Liver (tissue), 9 donors: ENCODE measurements around the gene CLDN5. TPM values are rescaled to one million over a fixed set of nuclear protein-coding genes. Genes with fewer than 3 reads are reported as not detected.

ENCODE experiments used
- DNase-seq: peaks from one replicate; pipeline ENCODE4 v3.0.0-alpha.2; 2017; ENCODE audit warnings: low spot score
- H3K27ac ChIP-seq, 2 donors: one replicate each; pipeline ENCODE4 v1.7.0; 2013; ENCODE audit warnings: inconsistent platforms in 2 of 2, low read length in 2 of 2, control low read depth in 1 of 2, low read depth in 1 of 2, mild to moderate bottlenecking in 1 of 2
- H3K27me3 ChIP-seq, 4 donors: one replicate each; pipeline versions ENCODE4 v1.6.1 to v1.7.0; 2013; ENCODE audit warnings: low read length in 3 of 4, inconsistent platforms in 1 of 4, mild to moderate bottlenecking in 1 of 4, moderate library complexity in 1 of 4; ENCODE audit not compliant: control insufficient read depth in 4 of 4, insufficient read depth in 4 of 4
- H3K36me3 ChIP-seq, 4 donors: one replicate each; pipeline versions ENCODE4 v1.6.1 to v1.7.0; 2013; ENCODE audit warnings: low read length in 3 of 4, mild to moderate bottlenecking in 3 of 4, low read depth in 1 of 4, moderate library complexity in 1 of 4; ENCODE audit not compliant: control insufficient read depth in 4 of 4, insufficient read depth in 3 of 4
- H3K4me1 ChIP-seq, 4 donors: one replicate each; pipeline versions ENCODE4 v1.6.1 to v1.7.0; 2013; ENCODE audit warnings: low read length in 3 of 4, mild to moderate bottlenecking in 3 of 4, moderate library complexity in 1 of 4; ENCODE audit not compliant: control insufficient read depth in 4 of 4, insufficient read depth in 4 of 4
- H3K4me3 ChIP-seq, 3 donors: one replicate each; pipeline versions ENCODE4 v1.6.1 to v1.7.0; 2013; ENCODE audit warnings: low read length in 3 of 3, control low read depth in 1 of 3, low read depth in 1 of 3, mild to moderate bottlenecking in 1 of 3
- H3K9ac ChIP-seq, 2 donors: one replicate each; pipeline ENCODE4 v1.7.0; 2013; ENCODE audit warnings: low read length in 2 of 2, mild to moderate bottlenecking in 2 of 2, moderate library complexity in 2 of 2, control low read depth in 1 of 2, low read depth in 1 of 2
- H3K9me3 ChIP-seq, 4 donors: one replicate each; pipeline versions ENCODE4 v1.6.1 to v1.7.0; 2013; ENCODE audit warnings: low read length in 3 of 4; ENCODE audit not compliant: control insufficient read depth in 4 of 4
- EGR1 ChIP-seq, 2 donors: IDR thresholded peaks; 2 replicates each; pipeline ENCODE4 v1.6.1; 2016 to 2018; ENCODE audit warnings: antibody characterized with exemption in 2 of 2, low read depth in 2 of 2
- FOXA1 ChIP-seq: IDR thresholded peaks from 2 replicates; pipeline ENCODE4 v1.6.1; 2016; ENCODE audit warnings: antibody characterized with exemption
- FOXA2 ChIP-seq: IDR thresholded peaks from 2 replicates; pipeline ENCODE4 v1.6.1; 2016; ENCODE audit warnings: antibody characterized with exemption
- GABPA ChIP-seq, 2 donors: IDR thresholded peaks in 1 of 2; conservative IDR thresholded peaks in 1 of 2; 2 replicates each; pipeline ENCODE4 v1.6.1; 2016; ENCODE audit warnings: antibody characterized with exemption in 2 of 2, mild to moderate bottlenecking in 1 of 2, moderate library complexity in 1 of 2
- HNF4A ChIP-seq, 2 donors: conservative IDR thresholded peaks; 2 replicates each; pipeline ENCODE4 v1.6.1; 2016; ENCODE audit warnings: antibody characterized with exemption in 2 of 2, mild to moderate bottlenecking in 2 of 2
- JUND ChIP-seq, 2 donors: IDR thresholded peaks; 2 replicates each; pipeline ENCODE4 v1.6.1; 2016; ENCODE audit warnings: antibody characterized with exemption in 2 of 2
- NR2F2 ChIP-seq: IDR thresholded peaks from 2 replicates; pipeline ENCODE4 v1.6.1; 2016; ENCODE audit warnings: antibody characterized with exemption
- RAD21 ChIP-seq, 2 donors: IDR thresholded peaks; 2 replicates each; pipeline ENCODE4 v1.6.1; 2016; ENCODE audit warnings: antibody characterized with exemption in 2 of 2, mild to moderate bottlenecking in 2 of 2
- RXRA ChIP-seq, 2 donors: IDR thresholded peaks; 2 replicates each; pipeline ENCODE4 v1.6.1; 2017 to 2018; ENCODE audit warnings: antibody characterized with exemption in 2 of 2, mild to moderate bottlenecking in 1 of 2
- SP1 ChIP-seq: IDR thresholded peaks from 2 replicates; pipeline ENCODE4 v1.6.1; 2018; ENCODE audit warnings: antibody characterized with exemption, mild to moderate bottlenecking
- YY1 ChIP-seq: IDR thresholded peaks from 2 replicates; pipeline ENCODE4 v1.6.1; 2016; ENCODE audit warnings: antibody characterized with exemption, mild to moderate bottlenecking
- WGBS: extraction: QIAGEN DNeasy Blood & Tissue Kit; methylation state at CpG from one replicate; pipeline ENCODE4 v1.1.7; 2013; 5-methylcytosine and 5-hydroxymethylcytosine counted together
- polyA plus RNA-seq, 2 donors: library from polyadenylated mRNA; stranded (reverse) in 1 of 2; unstranded in 1 of 2; fragments of 200-250 nt in 1 of 2; fragments of >200 nt in 1 of 2; fragmentation: Nextera tagmentation in 1 of 2; extraction: Ambion mirVana in 1 of 2; gene quantifications; one replicate each; pipeline versions ENCODE4 v1.2.1 to v1.2.3, GENCODE V29; 2013 to 2015
- total RNA-seq, 2 donors: library from RNA; depleted of rRNA; stranded (reverse); fragments of >200 nt; gene quantifications; one replicate each; pipeline ENCODE4 v1.2.3, GENCODE V29; 2014
- TF ChIP-seq, protein P1 (sequence below): IDR thresholded peaks from 2 replicates; pipeline ENCODE4 v1.6.1; 2016; ENCODE audit warnings: antibody characterized with exemption
- TF ChIP-seq, protein P2 (sequence below): IDR thresholded peaks from 2 replicates; pipeline ENCODE4 v1.6.1; 2016; ENCODE audit warnings: antibody characterized with exemption
- donor health status: healthy.
- donor health status: healthy.
- donor health status: healthy.
- donor health status: healthy.
- donor health status: healthy.

Gene CLDN5
- total and polyA plus RNA-seq, 4 donors: 15.6 to 31.5 (median 22.4) TPM

DNA sequence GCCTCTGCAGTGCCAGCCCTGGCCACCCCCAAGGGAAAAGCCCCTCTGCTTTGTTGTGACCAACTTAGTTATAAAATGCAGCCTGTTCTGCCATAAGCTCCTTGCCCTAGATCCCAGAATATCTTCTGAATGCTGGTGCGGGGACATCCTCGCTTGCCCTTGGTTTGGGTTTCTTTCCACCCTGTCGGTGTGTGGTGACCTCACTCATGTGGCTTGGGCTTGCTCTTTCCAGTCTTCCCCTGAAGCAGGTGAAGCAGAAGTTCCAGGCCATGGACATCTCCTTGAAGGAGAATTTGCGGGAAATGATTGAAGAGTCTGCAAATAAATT lies 16.7 kb downstream of the CLDN5 start:
- TF ChIP-seq SP1 (no peak), RXRA (IDR thresholded peaks at IDR 0.05) (no peak)
- DNase-seq: no peak
- WGBS: 97% methylated on average over 4 of the region's 4 CpGs
- no peaks in the 10 kb centered on the region for H3K4me1 ChIP-seq
- no peaks in the 10 kb centered on the region for H3K36me3 ChIP-seq
- H3K9me3 ChIP-seq: no peaks in the 10 kb centered on the region
- no peak overlapping the region for H3K4me3 ChIP-seq
- H3K27me3 ChIP-seq: no peaks in the 10 kb centered on the region
- H3K9ac ChIP-seq: no peak overlapping the region
- H3K27ac ChIP-seq: no peak overlapping the region

GRCh38 chr22:19506212-19506611 lies 18.0 kb downstream of the CLDN5 start:
- no peaks in the 10 kb centered on the region for H3K4me1 ChIP-seq
- WGBS: 88% methylated on average over 10 of the region's 10 CpGs
- TF ChIP-seq RXRA (IDR thresholded peaks at IDR 0.05) (no peak), RAD21 (IDR thresholded peaks at IDR 0.05) (no peak), HNF4A (conservative IDR thresholded peaks at IDR 0.05) (no peak), YY1 (no peak), JUND (IDR thresholded peaks at IDR 0.05) (no peak), EGR1 (IDR thresholded peaks at IDR 0.05; ENCODE audit: low read depth in 2 of 2) (no peak), FOXA1 (no peak), FOXA2 (no peak), NR2F2 (no peak), GABPA (IDR thresholded peaks at IDR 0.05 in 1 of 2, conservative IDR thresholded peaks at IDR 0.05 in 1 of 2) (no peak)
- TF ChIP-seq, protein P1, sequence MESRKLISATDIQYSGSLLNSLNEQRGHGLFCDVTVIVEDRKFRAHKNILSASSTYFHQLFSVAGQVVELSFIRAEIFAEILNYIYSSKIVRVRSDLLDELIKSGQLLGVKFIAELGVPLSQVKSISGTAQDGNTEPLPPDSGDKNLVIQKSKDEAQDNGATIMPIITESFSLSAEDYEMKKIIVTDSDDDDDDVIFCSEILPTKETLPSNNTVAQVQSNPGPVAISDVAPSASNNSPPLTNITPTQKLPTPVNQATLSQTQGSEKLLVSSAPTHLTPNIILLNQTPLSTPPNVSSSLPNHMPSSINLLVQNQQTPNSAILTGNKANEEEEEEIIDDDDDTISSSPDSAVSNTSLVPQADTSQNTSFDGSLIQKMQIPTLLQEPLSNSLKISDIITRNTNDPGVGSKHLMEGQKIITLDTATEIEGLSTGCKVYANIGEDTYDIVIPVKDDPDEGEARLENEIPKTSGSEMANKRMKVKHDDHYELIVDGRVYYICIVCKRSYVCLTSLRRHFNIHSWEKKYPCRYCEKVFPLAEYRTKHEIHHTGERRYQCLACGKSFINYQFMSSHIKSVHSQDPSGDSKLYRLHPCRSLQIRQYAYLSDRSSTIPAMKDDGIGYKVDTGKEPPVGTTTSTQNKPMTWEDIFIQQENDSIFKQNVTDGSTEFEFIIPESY: no peak
- TF ChIP-seq, protein P2, sequence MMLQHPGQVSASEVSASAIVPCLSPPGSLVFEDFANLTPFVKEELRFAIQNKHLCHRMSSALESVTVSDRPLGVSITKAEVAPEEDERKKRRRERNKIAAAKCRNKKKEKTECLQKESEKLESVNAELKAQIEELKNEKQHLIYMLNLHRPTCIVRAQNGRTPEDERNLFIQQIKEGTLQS: no peak
- H3K9ac ChIP-seq: no peak overlapping the region
- H3K4me3 ChIP-seq: no peak overlapping the region
- DNase-seq: no peak
- H3K27me3 ChIP-seq: no peaks in the 10 kb centered on the region
- no peaks in the 10 kb centered on the region for H3K36me3 ChIP-seq
- H3K27ac ChIP-seq: no peak overlapping the region
- no peaks in the 10 kb centered on the region for H3K9me3 ChIP-seq

DNA sequence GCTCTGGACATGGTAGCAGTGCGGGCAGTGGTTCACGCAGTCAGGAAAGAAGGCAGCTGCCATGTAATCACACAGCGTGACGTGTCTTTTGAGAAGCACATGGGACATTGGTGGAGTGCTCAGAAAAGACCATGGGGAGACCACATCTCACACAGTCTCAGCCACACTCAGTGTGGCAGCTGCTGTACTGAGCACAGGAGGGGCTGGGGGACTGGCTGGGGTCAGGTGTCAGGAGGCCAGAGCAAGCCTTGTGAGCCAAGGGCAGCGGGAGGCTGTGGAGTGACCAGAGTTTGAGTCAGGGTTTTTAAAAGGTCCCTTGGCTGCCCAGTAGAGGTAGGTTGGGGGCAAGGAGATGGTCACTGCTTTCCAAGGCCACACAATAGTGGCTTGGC lies 18.5 kb downstream of the CLDN5 start:
- Histone ChIP-seq H3K4me1 (no peaks in the 10 kb centered on the region), H3K9me3 (no peaks in the 10 kb centered on the region), H3K36me3 (no peaks in the 10 kb centered on the region), H3K4me3 (no peak overlapping the region), H3K27me3 (no peaks in the 10 kb centered on the region), H3K9ac (no peak overlapping the region), H3K27ac (no peak overlapping the region)
- DNase-seq: no peak
- WGBS: 97% methylated on average over 5 of the region's 5 CpGs
- TF ChIP-seq HNF4A (conservative IDR thresholded peaks at IDR 0.05): no peak
- no peak for TF ChIP-seq JUND (IDR thresholded peaks at IDR 0.05)
